MM.1S (cell line): ENCODE measurements around the gene ALKBH3.

Experiments
- EZH2 ChIP-seq: fragments of 300-600 bp; sonication (generic); optimal IDR thresholded peaks from 2 replicates; pipeline ENCODE3; 2017; ENCODE audit warnings: low read depth, mild to moderate bottlenecking, antibody characterized with exemption, low read length, mixed read lengths
- TF ChIP-seq, protein P1 (sequence below): fragments of 300-600 bp; sonication (generic); IDR thresholded peaks from 2 replicates; pipeline ENCODE4 v1.5.1; 2016; ENCODE audit warnings: antibody characterized with exemption, low read length, mixed read lengths

- TF ChIP-seq, protein P1, sequence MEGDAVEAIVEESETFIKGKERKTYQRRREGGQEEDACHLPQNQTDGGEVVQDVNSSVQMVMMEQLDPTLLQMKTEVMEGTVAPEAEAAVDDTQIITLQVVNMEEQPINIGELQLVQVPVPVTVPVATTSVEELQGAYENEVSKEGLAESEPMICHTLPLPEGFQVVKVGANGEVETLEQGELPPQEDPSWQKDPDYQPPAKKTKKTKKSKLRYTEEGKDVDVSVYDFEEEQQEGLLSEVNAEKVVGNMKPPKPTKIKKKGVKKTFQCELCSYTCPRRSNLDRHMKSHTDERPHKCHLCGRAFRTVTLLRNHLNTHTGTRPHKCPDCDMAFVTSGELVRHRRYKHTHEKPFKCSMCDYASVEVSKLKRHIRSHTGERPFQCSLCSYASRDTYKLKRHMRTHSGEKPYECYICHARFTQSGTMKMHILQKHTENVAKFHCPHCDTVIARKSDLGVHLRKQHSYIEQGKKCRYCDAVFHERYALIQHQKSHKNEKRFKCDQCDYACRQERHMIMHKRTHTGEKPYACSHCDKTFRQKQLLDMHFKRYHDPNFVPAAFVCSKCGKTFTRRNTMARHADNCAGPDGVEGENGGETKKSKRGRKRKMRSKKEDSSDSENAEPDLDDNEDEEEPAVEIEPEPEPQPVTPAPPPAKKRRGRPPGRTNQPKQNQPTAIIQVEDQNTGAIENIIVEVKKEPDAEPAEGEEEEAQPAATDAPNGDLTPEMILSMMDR = no peak
- no peak for TF ChIP-seq EZH2
Measured at GRCh38 chr11:43952401-43953342, 72.0 kb downstream of the ALKBH3 start.
